B cell (primary cell): ENCODE measurements around the gene IDH2. TPM values are rescaled to one million over a fixed set of nuclear protein-coding genes. Genes with fewer than 3 reads are reported as not detected.

Experiments
- ATAC-seq: fragments of 200-7000 bp; cut with Tn5 transposase; one replicate; pipeline ENCODE4 v1.10.0; 2021; ENCODE audit warnings: low read depth, mild to moderate bottlenecking, moderate number of reproducible peaks, moderate library complexity
- CTCF ChIA-PET: fragments of 350-600 bp; sonication (Branson Sonifier 250); formaldehyde crosslinking; loops from one replicate; lab custom pipeline; 2021; ENCODE audit warnings: antibody characterized with exemption, inconsistent platforms; lab: Charles Lee
- POLR2A ChIA-PET: fragments of 350-600 bp; sonication (Branson Sonifier 250); formaldehyde crosslinking; loops from one replicate; lab custom pipeline; 2021; ENCODE audit warnings: antibody characterized with exemption; lab: Charles Lee
- DNase-seq: peaks from one replicate; pipeline ENCODE4 v3.0.0; 2013
- H2AFZ ChIP-seq: 2 replicates; pipeline ENCODE4 v1.6.1; 2012; ENCODE audit warnings: mild to moderate bottlenecking, low read depth, low read length; ENCODE audit not compliant: insufficient read depth, poor library complexity, severe bottlenecking
- H3K27ac ChIP-seq, 2 donors: 1 replicate in 1 of 2; 2 replicates in 1 of 2; pipeline ENCODE4 v1.5.1; 2012 to 2013; ENCODE audit warnings: low read length in 2 of 2, mild to moderate bottlenecking in 2 of 2, moderate library complexity in 1 of 2
- H3K27me3 ChIP-seq, 4 experiments: fragments of 200-600 bp in 1 of 4; sonication (generic) in 1 of 4; replicated peaks in 1 of 4; 1 replicate in 2 of 4; 2 replicates in 2 of 4; pipeline versions ENCODE4 v1.6.1 to v1.7.0; 2013 to 2016; ENCODE audit warnings: low read length in 3 of 4, mild to moderate bottlenecking in 2 of 4, mixed read lengths in 1 of 4, moderate library complexity in 1 of 4; ENCODE audit not compliant: insufficient read depth in 4 of 4, control insufficient read depth in 3 of 4; ENCODE audit errors: control extremely low read depth in 1 of 4
- H3K36me3 ChIP-seq, 2 experiments: replicated peaks in 1 of 2; 1 replicate in 1 of 2; 2 replicates in 1 of 2; pipeline versions ENCODE4 v1.6.1 to v1.7.1; 2013; ENCODE audit warnings: low read length in 1 of 2; ENCODE audit not compliant: insufficient read depth in 2 of 2, control insufficient read depth in 1 of 2; ENCODE audit errors: control extremely low read depth in 1 of 2, extremely low read depth in 1 of 2
- H3K4me1 ChIP-seq, 2 donors: fragments of 200-600 bp in 1 of 2; sonication (generic) in 1 of 2; 1 replicate in 1 of 2; 2 replicates in 1 of 2; pipeline versions ENCODE4 v1.5.1 to v1.6.1; 2013 to 2017; ENCODE audit warnings: low read length in 2 of 2; ENCODE audit not compliant: control insufficient read depth in 2 of 2, insufficient read depth in 2 of 2
- H3K4me2 ChIP-seq: replicated peaks from 2 replicates; pipeline ENCODE3; 2012; ENCODE audit warnings: mild to moderate bottlenecking, low read depth, low read length; ENCODE audit not compliant: poor library complexity, severe bottlenecking
- H3K4me3 ChIP-seq, 5 experiments: fragments of 200-600 bp in 1 of 5; sonication (generic) in 1 of 5; 1 replicate in 3 of 5; 2 replicates in 2 of 5; pipeline versions ENCODE4 v1.5.1 to v1.7.0; 2011 to 2016; ENCODE audit warnings: low read length in 4 of 5, mild to moderate bottlenecking in 4 of 5, low read depth in 2 of 5, control low read depth in 1 of 5, moderate library complexity in 1 of 5; ENCODE audit not compliant: insufficient read depth in 1 of 5; ENCODE audit errors: control extremely low read depth in 1 of 5, extremely low read depth in 1 of 5
- H3K79me2 ChIP-seq: fragments of 200-600 bp; sonication (generic); one replicate; pipeline ENCODE4 v1.6.0; 2016; ENCODE audit warnings: low read length; ENCODE audit not compliant: control insufficient read depth, insufficient read depth
- H3K9ac ChIP-seq: fragments of 200-600 bp; sonication (generic); 2 replicates; pipeline ENCODE4 v1.6.1; 2017; ENCODE audit warnings: mild to moderate bottlenecking, low read length, moderate library complexity
- H3K9me3 ChIP-seq, 3 donors: one replicate each; pipeline versions ENCODE4 v1.6.1 to v1.7.1; 2013; ENCODE audit warnings: low read length in 2 of 3; ENCODE audit not compliant: control insufficient read depth in 2 of 3, insufficient read depth in 1 of 3; ENCODE audit errors: control extremely low read depth in 1 of 3
- H4K20me1 ChIP-seq: 2 replicates; pipeline ENCODE4 v1.6.0; 2012; ENCODE audit warnings: mild to moderate bottlenecking, low read length; ENCODE audit not compliant: insufficient read depth, control insufficient read depth, poor library complexity, severe bottlenecking
- H3K27ac Mint-ChIP-seq: one replicate; pipeline ENCODE4 v1.8.0; 2021; ENCODE audit warnings: mixed read lengths
- H3K27me3 Mint-ChIP-seq: one replicate; pipeline ENCODE4 v1.8.0; 2021; ENCODE audit warnings: mixed read lengths
- H3K4me1 Mint-ChIP-seq: one replicate; pipeline ENCODE4 v1.8.0; 2021; ENCODE audit warnings: mixed read lengths
- H3K4me3 Mint-ChIP-seq: one replicate; pipeline ENCODE4 v1.8.0; 2021; ENCODE audit warnings: mixed read lengths
- H3K9me3 Mint-ChIP-seq: one replicate; pipeline ENCODE4 v1.8.0; 2022; ENCODE audit warnings: mixed read lengths; ENCODE audit not compliant: insufficient read depth
- CTCF ChIP-seq: fragments of 200-600 bp; IDR thresholded peaks from one replicate; pipeline ENCODE4 v1.8.0; 2022; ENCODE audit warnings: antibody characterized with exemption, mild to moderate bottlenecking
- EZH2 ChIP-seq: IDR thresholded peaks from 2 replicates; pipeline ENCODE4 v1.6.1; 2012; ENCODE audit warnings: borderline replicate concordance, low read depth, mild to moderate bottlenecking, moderate library complexity, low read length; ENCODE audit not compliant: insufficient read depth, poor library complexity, severe bottlenecking
- WGBS: methylation state at CpG from one replicate; pipeline ENCODE4 v1.1.5; 2013; ENCODE audit warnings: missing lambda C conversion rate; ENCODE audit not compliant: insufficient coverage; 5-methylcytosine and 5-hydroxymethylcytosine counted together
- intact Hi-C: fragments of 100-400 bp; cut with micrococcal nuclease; formaldehyde crosslinking; loops from one replicate; pipeline ENCODE4 v1.10.0; 2022
- polyA plus RNA-seq: library from polyadenylated mRNA; depleted of rRNA; stranded (reverse); fragments of >200 nt; gene quantifications from 2 replicates; pipeline ENCODE4 v1.2.3, GENCODE V29; 2012
- total RNA-seq, 2 donors: library from RNA; stranded (reverse); fragments of 120-200 nt in 1 of 2; gene quantifications; 1 replicate in 1 of 2; 2 replicates in 1 of 2; pipeline versions ENCODE4 v1.2.3 to v1.2.4, GENCODE V29; 2013 to 2022

IDH2 gene
- total and polyA plus RNA-seq, 2 donors (not counting 1 experiment from before 2014, with no cell fraction given): 30.7 to 35.8 TPM

GRCh38 chr15:90143166-90143655 is 40.9 kb upstream of the IDH2 start:
- TF ChIP-seq CTCF (peak; percentile 84), EZH2 (no peak)
- Histone ChIP-seq H3K27ac (no peak overlapping the region), H3K9ac (no peak overlapping the region), H4K20me1 (no peaks in the 10 kb centered on the region), H3K4me2 (no peak overlapping the region), H3K79me2 (no peaks in the 10 kb centered on the region), H3K36me3 (no peaks in the 10 kb centered on the region), H2AFZ (no peak overlapping the region), H3K27me3 (no peaks in the 10 kb centered on the region), H3K9me3 (peaks cover 0 to 6% (median 0%) of the 10 kb centered on the region in 3 donors), H3K4me1 (peaks cover 0 to 6% of the 10 kb centered on the region in 2 donors), H3K4me3 (no peak overlapping the region)
- ChIA-PET POLR2A (interaction anchor here (0.5 to 1.1 kb wide), 4 partner anchors 14 to 143 kb away, joined by 3 to 5 read pairs (median 4); no protein-coding TSS in a partner anchor), CTCF (interaction anchor here (0.6 to 3.4 kb wide), 18 partner anchors 9 to 339 kb away, joined by 3 to 28 read pairs (median 4); partner anchors contain the start of genes CIB1 and GDPGP1)
- peaks cover 8% of the 10 kb centered on the region for H3K27me3 Mint-ChIP-seq
- no peaks in the 10 kb centered on the region for H3K9me3 Mint-ChIP-seq
- WGBS: 58% methylated on average over 10 of the region's 12 CpGs
- intact Hi-C loops: loop anchor here (1.0 kb wide), 2 partner anchors 41 to 143 kb away; partner anchors contain the start of gene IDH2
- no peak overlapping the region for H3K27ac Mint-ChIP-seq
- DNase-seq: peak; percentile 74
- H3K4me1 Mint-ChIP-seq: peaks cover 3% of the 10 kb centered on the region
- ATAC-seq: peak; percentile 95
- no peak overlapping the region for H3K4me3 Mint-ChIP-seq
